Renal cortical epithelial cell (primary cell): ENCODE data around the gene CD164L2. TPM values are rescaled to one million over a fixed set of nuclear protein-coding genes. Genes with fewer than 3 reads are reported as not detected.
A peak's percentile ranks its signal among the peaks of the same experiment; 100 is the strongest.

Experiments used
- DNase-seq: peaks from one replicate; pipeline ENCODE4 v3.0.0-alpha.2; 2011; ENCODE audit warnings: low read depth
- total RNA-seq: library from RNA; depleted of rRNA; stranded (reverse); fragments of >200 nt; gene quantifications from 2 replicates; pipeline ENCODE4 v1.2.3, GENCODE V29; 2014

CD164L2 gene
- total RNA-seq, 1 donor from 2014 or later, result not detected

GRCh38 chr1:27363766-27364695 is 19.1 kb downstream of the CD164L2 start:
- no peak for DNase-seq

- no peak for DNase-seq
Measured at GRCh38 chr1:27361553-27361952, 21.6 kb downstream of the CD164L2 start.

GRCh38 chr1:27361044-27361402 is 22.1 kb downstream of the CD164L2 start:
- DNase-seq, result no peak

- DNase-seq, result no peak
Measured at GRCh38 chr1:27360159-27361043, 22.7 kb downstream of the CD164L2 start.

GRCh38 chr1:27359822-27360158 is 23.3 kb downstream of the CD164L2 start:
- no peak for DNase-seq

- no peak for DNase-seq
Measured at GRCh38 chr1:27358928-27359313, 24.2 kb downstream of the CD164L2 start.

- no peak for DNase-seq
Measured at GRCh38 chr1:27358038-27358927, 24.9 kb downstream of the CD164L2 start.

- DNase-seq, result no peak
Measured at GRCh38 chr1:27357281-27358037, 25.7 kb downstream of the CD164L2 start.

GRCh38 chr1:27356619-27357280 is 26.4 kb downstream of the CD164L2 start:
- DNase-seq, result no peak

- DNase-seq, result no peak
Measured at GRCh38 chr1:27356277-27356618, 26.9 kb downstream of the CD164L2 start.

- DNase-seq, result no peak
Measured at GRCh38 chr1:27355683-27356082, 27.4 kb downstream of the CD164L2 start.

- no peak for DNase-seq
Measured at GRCh38 chr1:27353629-27354028, 29.5 kb downstream of the CD164L2 start.

- DNase-seq, result no peak
Measured at GRCh38 chr1:27353166-27353565, 30.0 kb downstream of the CD164L2 start.

- peak; percentile 32 for DNase-seq
Measured at GRCh38 chr1:27351541-27352107, 31.5 kb downstream of the CD164L2 start.

GRCh38 chr1:27350663-27351540 is 32.2 kb downstream of the CD164L2 start:
- DNase-seq, result no peak

- no peak for DNase-seq
Measured at GRCh38 chr1:27349784-27350662, 33.1 kb downstream of the CD164L2 start.

GRCh38 chr1:27348861-27349783 is 34.0 kb downstream of the CD164L2 start:
- no peak for DNase-seq
